Stomach (tissue), 4 donors: ENCODE data around the gene CDH26.

Experiments
- CTCF ChIP-seq, 7 experiments: fragments of 450-650 bp in 4 of 7; fragments of 200-600 bp in 3 of 7; sonication (generic) in 3 of 7; IDR thresholded peaks; one replicate each; pipeline ENCODE4 v1.5.1; 2016 to 2019; ENCODE audit warnings: antibody characterized with exemption in 7 of 7, control low read depth in 2 of 7, mild to moderate bottlenecking in 1 of 7
- EP300 ChIP-seq: sonication (generic); formaldehyde crosslinking; IDR thresholded peaks from one replicate; pipeline ENCODE4 v1.6.1; 2017; ENCODE audit warnings: antibody characterized with exemption
- POLR2A ChIP-seq, 4 donors: fragments of 450-650 bp; IDR thresholded peaks; one replicate each; pipeline ENCODE4 v1.6.1; 2016; ENCODE audit warnings: antibody characterized with exemption in 4 of 4, control low read depth in 2 of 4, mild to moderate bottlenecking in 1 of 4, moderate library complexity in 1 of 4
- POLR2AphosphoS5 ChIP-seq, 3 donors: sonication (generic); formaldehyde crosslinking; IDR thresholded peaks; one replicate each; pipeline ENCODE4 v1.6.1; 2016; ENCODE audit warnings: antibody characterized with exemption in 3 of 3

GRCh38 chr20:59939052-59939878, 19.0 kb upstream of the CDH26 start:
- TF ChIP-seq EP300 (no peak), POLR2A (IDR thresholded peaks at IDR 0.05) (no peak), CTCF (IDR thresholded peaks at IDR 0.05) (no peak), POLR2AphosphoS5 (IDR thresholded peaks at IDR 0.05) (no peak)
